ENCODE measurements around the gene KLHL14.

KLHL14 gene

DNA sequence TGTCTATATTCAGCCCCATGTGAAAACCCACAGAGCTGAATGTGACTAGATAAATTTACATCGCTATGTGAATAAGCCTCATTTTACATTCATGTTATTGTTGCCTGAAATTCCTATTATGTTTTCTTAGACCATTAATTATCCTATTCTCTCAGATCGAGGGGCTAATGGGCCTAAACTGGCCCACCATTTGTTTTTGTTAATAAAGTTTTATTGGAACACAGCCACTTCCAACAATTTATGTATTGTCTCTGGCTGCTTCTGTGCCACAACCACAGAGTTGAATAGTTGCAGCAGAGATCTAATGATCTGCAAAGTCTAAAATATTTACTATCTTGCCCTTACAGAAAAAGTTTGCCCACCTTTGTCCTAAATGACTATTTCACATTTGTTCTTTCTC lies 61.0 kb downstream of the KLHL14 start:
- no peak overlapping the region for H3K4me3 ChIP-seq (ENCODE audit: low read depth, low read length)
- H3K4me1 ChIP-seq (ENCODE audit: control insufficient read depth, insufficient read depth, low read length), result no peaks in the 10 kb centered on the region
- no peak overlapping the region for H3K9ac ChIP-seq (ENCODE audit: low read depth, low read length)
- no peaks in the 10 kb centered on the region for H3K27me3 ChIP-seq (ENCODE audit: control insufficient read depth, insufficient read depth, low read length)
- no peaks in the 10 kb centered on the region for H3K9me3 ChIP-seq (ENCODE audit: control insufficient read depth, insufficient read depth, low read length)
- H3K36me3 ChIP-seq (ENCODE audit: control insufficient read depth, insufficient read depth, low read length), result no peaks in the 10 kb centered on the region

DNA sequence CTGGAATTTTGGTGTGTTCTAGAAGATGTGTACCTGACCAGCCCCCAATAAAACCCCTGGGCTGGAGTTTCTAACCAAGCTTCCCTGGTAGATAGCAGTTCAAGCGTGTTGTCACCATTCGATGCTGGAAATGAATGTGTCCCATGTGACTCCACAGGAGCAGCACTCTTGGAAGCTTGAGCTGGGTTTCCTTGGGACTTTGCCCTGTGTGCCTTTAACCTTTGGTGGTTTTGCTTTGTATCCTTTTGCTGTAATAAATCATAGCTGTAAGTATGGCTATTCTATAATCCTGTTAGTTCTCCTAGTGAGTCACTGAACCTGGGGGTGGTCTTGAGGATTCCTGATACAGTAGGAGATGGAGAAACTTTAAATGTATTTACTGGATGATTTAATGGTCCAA lies 65.2 kb downstream of the KLHL14 start:
- Histone ChIP-seq H3K36me3 (ENCODE audit: control insufficient read depth, insufficient read depth, low read length) (no peaks in the 10 kb centered on the region), H3K9me3 (ENCODE audit: control insufficient read depth, insufficient read depth, low read length) (no peaks in the 10 kb centered on the region), H3K4me1 (ENCODE audit: control insufficient read depth, insufficient read depth, low read length) (no peaks in the 10 kb centered on the region), H3K9ac (ENCODE audit: low read depth, low read length) (no peak overlapping the region), H3K4me3 (ENCODE audit: low read depth, low read length) (no peak overlapping the region), H3K27me3 (ENCODE audit: control insufficient read depth, insufficient read depth, low read length) (no peaks in the 10 kb centered on the region)

DNA sequence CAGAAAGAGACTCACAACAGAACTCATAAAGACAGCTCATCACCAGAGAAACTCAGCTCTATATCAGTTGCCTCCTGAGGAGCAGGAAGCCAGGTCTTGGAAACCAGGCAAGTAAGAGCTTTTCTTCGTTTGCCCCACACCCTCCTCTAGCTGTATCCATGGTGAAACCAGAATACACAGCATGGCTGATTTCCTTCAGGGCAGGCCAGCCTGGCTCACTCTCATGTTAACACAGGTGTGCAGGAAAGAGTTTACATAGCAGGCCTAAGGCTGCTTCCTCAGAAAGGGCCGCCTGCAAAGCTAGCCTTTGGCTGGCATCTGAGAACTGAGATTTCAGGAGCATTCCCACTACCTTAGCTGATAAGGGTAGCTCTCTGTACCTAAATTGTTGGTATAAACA lies 65.7 kb downstream of the KLHL14 start:
- Histone ChIP-seq H3K36me3 (ENCODE audit: control insufficient read depth, insufficient read depth, low read length) (no peaks in the 10 kb centered on the region), H3K9ac (ENCODE audit: low read depth, low read length) (no peak overlapping the region), H3K9me3 (ENCODE audit: control insufficient read depth, insufficient read depth, low read length) (no peaks in the 10 kb centered on the region), H3K27me3 (ENCODE audit: control insufficient read depth, insufficient read depth, low read length) (no peaks in the 10 kb centered on the region), H3K4me3 (ENCODE audit: low read depth, low read length) (no peak overlapping the region), H3K4me1 (ENCODE audit: control insufficient read depth, insufficient read depth, low read length) (no peaks in the 10 kb centered on the region)

DNA sequence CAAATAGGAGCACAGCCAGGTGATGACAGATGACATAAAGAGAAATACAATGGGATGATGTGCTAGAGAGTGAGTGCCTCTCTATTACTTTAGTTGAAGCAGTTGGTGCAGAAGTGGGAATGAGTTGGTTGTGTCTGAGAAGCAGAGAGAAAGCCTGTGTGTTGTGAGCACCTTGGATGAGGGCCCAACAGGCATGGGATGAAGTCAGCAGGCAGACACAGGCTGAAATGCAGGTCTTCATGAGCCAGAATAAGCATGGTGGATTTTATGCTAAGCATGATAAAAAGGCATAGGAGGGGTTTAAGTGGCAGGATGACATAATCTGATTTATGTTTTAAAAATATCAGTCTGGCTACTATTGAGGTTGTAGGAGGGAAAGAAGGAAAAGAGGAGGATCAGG lies 71.5 kb downstream of the KLHL14 start:
- H3K9ac ChIP-seq (ENCODE audit: low read depth, low read length), result no peak overlapping the region
- H3K4me3 ChIP-seq (ENCODE audit: low read depth, low read length), result no peak overlapping the region
- H3K36me3 ChIP-seq (ENCODE audit: control insufficient read depth, insufficient read depth, low read length), result no peaks in the 10 kb centered on the region
- no peaks in the 10 kb centered on the region for H3K27me3 ChIP-seq (ENCODE audit: control insufficient read depth, insufficient read depth, low read length)
- no peaks in the 10 kb centered on the region for H3K9me3 ChIP-seq (ENCODE audit: control insufficient read depth, insufficient read depth, low read length)
- no peaks in the 10 kb centered on the region for H3K4me1 ChIP-seq (ENCODE audit: control insufficient read depth, insufficient read depth, low read length)

DNA sequence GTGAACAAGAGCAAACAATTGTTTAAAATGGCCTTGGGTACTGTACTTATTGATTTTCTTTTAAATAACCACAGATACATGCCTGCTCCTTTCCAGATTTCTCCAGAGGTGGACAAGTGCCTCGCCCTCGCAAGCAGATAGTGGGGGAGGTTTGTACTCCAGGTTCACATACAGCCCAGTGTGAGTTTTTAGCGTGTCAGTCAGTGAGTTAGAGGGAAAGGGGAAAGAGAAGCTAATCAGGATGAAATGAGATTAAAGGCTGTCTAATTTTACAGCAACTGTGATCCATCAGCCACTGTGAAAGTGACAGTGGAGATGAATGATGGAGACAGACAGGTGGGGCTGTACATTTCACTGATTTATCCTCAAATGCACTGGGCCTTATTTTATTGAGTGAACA lies 74.7 kb downstream of the KLHL14 start:
- H3K9ac ChIP-seq (ENCODE audit: low read depth, low read length), result no peak overlapping the region

DNA sequence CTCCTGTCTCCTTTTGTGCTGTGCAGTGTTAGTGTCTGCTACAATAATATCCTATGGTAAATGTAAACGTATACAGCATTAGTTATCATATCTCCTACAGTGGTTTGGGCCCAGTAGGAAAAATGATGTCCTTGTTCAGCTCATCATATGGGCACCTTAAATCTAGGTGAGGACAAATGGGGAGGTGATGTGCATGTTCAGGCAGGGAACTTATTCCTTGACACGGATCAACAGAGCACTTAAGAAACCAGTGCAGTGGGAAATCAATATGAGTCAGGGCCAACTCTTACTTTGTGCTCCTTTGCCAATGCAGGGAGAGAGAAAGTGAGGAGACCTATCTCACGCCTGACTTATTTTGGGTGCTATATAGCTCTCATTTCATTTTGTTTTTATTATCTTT lies 76.4 kb downstream of the KLHL14 start:
- H3K36me3 ChIP-seq (ENCODE audit: control insufficient read depth, insufficient read depth, low read length), result no peaks in the 10 kb centered on the region
- no peak overlapping the region for H3K4me3 ChIP-seq (ENCODE audit: low read depth, low read length)
- no peaks in the 10 kb centered on the region for H3K4me1 ChIP-seq (ENCODE audit: control insufficient read depth, insufficient read depth, low read length)
- no peaks in the 10 kb centered on the region for H3K9me3 ChIP-seq (ENCODE audit: control insufficient read depth, insufficient read depth, low read length)
- no peak overlapping the region for H3K9ac ChIP-seq (ENCODE audit: low read depth, low read length)
- H3K27me3 ChIP-seq (ENCODE audit: control insufficient read depth, insufficient read depth, low read length), result no peaks in the 10 kb centered on the region

More for the DNA sequence above, 74.7 kb downstream of the KLHL14 start:
- Histone ChIP-seq H3K9me3 (ENCODE audit: control insufficient read depth, insufficient read depth, low read length) (no peaks in the 10 kb centered on the region), H3K4me1 (ENCODE audit: control insufficient read depth, insufficient read depth, low read length) (no peaks in the 10 kb centered on the region), H3K4me3 (ENCODE audit: low read depth, low read length) (no peak overlapping the region), H3K27me3 (ENCODE audit: control insufficient read depth, insufficient read depth, low read length) (no peaks in the 10 kb centered on the region), H3K36me3 (ENCODE audit: control insufficient read depth, insufficient read depth, low read length) (no peaks in the 10 kb centered on the region)

DNA sequence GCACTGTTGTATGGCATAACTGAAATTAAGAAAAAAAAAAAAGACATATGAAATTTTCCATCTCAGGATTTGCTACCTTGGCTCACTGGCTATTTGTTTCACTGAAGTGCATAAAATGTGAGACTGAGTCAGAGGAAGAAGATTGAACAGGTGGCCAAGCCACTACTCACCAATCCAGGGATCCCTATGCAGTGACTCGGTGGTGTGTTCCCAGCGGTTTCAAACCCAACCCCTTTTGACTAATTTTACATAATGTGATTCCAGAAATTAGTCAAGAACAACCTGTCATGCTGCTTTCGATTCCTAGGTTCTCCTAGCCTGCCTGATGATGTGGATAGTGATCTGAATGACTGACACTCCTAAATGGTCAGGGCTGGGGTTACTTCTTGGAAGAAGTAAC lies 77.3 kb downstream of the KLHL14 start:
- Histone ChIP-seq H3K9me3 (ENCODE audit: control insufficient read depth, insufficient read depth, low read length) (no peaks in the 10 kb centered on the region), H3K9ac (ENCODE audit: low read depth, low read length) (no peak overlapping the region), H3K27me3 (ENCODE audit: control insufficient read depth, insufficient read depth, low read length) (no peaks in the 10 kb centered on the region), H3K4me1 (ENCODE audit: control insufficient read depth, insufficient read depth, low read length) (no peaks in the 10 kb centered on the region), H3K4me3 (ENCODE audit: low read depth, low read length) (no peak overlapping the region), H3K36me3 (ENCODE audit: control insufficient read depth, insufficient read depth, low read length) (no peaks in the 10 kb centered on the region)

DNA sequence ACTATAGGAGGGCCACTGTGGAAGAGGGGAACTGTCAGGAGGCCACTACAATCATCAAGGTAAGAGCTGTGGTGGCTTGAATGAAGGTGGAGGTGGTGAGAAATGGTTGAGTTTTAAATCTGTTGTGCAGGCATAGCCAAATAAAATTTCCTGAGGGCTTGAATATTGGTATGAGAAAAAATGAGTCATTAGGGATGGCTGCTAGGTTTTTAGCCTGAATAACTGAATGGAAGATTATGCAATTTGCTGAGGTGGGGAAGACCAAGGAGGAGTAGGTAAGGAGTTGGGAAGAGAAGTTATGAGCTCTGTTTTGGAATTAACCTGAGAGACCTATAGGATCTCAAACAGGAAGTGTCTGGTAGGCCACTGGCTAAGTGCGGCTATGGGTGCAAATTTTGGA lies 84.0 kb downstream of the KLHL14 start:
- Histone ChIP-seq H3K4me3 (ENCODE audit: low read depth, low read length) (no peak overlapping the region), H3K9me3 (ENCODE audit: control insufficient read depth, insufficient read depth, low read length) (no peaks in the 10 kb centered on the region), H3K4me1 (ENCODE audit: control insufficient read depth, insufficient read depth, low read length) (no peaks in the 10 kb centered on the region), H3K9ac (ENCODE audit: low read depth, low read length) (no peak overlapping the region), H3K36me3 (ENCODE audit: control insufficient read depth, insufficient read depth, low read length) (no peaks in the 10 kb centered on the region), H3K27me3 (ENCODE audit: control insufficient read depth, insufficient read depth, low read length) (no peaks in the 10 kb centered on the region)

DNA sequence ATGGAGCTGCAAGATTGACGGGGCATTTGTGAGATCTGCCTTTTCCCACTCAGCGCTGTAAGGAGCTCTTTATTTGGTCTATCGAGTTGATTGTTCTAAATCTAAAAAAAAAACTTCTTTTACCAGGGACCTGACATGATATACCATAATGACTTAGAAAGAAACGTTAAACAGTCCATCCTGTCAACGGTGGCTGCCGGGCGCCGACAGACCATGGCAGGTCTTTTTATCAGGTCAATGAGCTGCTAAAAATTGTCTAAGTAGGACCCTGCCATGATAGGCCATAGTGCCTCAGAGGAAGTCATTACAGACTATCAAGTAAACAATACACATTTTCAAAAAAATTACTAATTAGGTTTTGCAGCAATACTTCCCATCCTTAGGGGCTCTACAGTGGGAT lies 87.9 kb downstream of the KLHL14 start:
- H3K4me3 ChIP-seq (ENCODE audit: low read depth, low read length), result no peak overlapping the region
- H3K9me3 ChIP-seq (ENCODE audit: control insufficient read depth, insufficient read depth, low read length), result no peaks in the 10 kb centered on the region
- no peaks in the 10 kb centered on the region for H3K4me1 ChIP-seq (ENCODE audit: control insufficient read depth, insufficient read depth, low read length)
- no peaks in the 10 kb centered on the region for H3K27me3 ChIP-seq (ENCODE audit: control insufficient read depth, insufficient read depth, low read length)
- no peaks in the 10 kb centered on the region for H3K36me3 ChIP-seq (ENCODE audit: control insufficient read depth, insufficient read depth, low read length)
- no peak overlapping the region for H3K9ac ChIP-seq (ENCODE audit: low read depth, low read length)

DNA sequence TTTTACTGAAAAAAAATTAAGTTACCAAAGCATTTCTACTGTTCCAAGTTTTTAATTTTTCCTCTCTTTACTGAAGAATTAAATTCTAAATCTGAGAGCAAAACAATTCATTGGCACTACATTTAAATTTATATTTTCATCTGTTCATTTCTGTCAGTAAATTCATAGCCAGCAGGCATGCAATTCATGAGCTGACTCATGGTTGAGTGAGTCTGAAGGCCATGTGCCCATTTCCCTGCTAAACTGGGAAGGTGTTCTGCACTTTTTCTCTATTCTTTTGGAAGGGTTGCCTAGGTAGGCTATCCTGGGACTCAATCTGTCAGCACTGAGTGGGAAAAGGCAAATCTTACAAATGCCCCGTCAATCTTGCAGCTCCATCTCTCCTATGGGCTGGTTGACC lies 88.7 kb downstream of the KLHL14 start:
- no peaks in the 10 kb centered on the region for H3K9me3 ChIP-seq (ENCODE audit: control insufficient read depth, insufficient read depth, low read length)
- no peaks in the 10 kb centered on the region for H3K27me3 ChIP-seq (ENCODE audit: control insufficient read depth, insufficient read depth, low read length)

DNA sequence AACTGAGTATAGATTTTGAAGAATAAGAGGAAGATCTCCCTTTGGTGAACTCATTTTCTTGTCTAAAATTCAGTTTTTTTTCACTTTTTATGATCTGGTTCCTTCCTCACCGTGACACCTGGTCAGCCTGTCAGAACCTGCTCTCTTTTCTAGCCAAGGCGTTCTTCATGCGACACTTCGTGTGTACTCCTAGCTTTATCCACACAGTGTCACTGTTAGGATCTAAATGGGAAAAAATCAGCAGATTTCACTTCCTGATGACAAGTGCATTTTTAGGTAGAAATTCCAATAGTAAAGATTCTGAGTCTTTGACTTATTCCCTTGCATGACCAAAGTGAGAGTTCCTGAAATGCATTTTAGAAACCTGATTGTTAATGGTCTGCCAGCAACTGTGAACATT lies 89.8 kb downstream of the KLHL14 start:
- Histone ChIP-seq H3K4me1 (ENCODE audit: control insufficient read depth, insufficient read depth, low read length) (no peaks in the 10 kb centered on the region), H3K27me3 (ENCODE audit: control insufficient read depth, insufficient read depth, low read length) (no peaks in the 10 kb centered on the region), H3K4me3 (ENCODE audit: low read depth, low read length) (no peak overlapping the region), H3K36me3 (ENCODE audit: control insufficient read depth, insufficient read depth, low read length) (no peaks in the 10 kb centered on the region), H3K9ac (ENCODE audit: low read depth, low read length) (no peak overlapping the region), H3K9me3 (ENCODE audit: control insufficient read depth, insufficient read depth, low read length) (no peaks in the 10 kb centered on the region)

More for the DNA sequence above, 88.7 kb downstream of the KLHL14 start:
- H3K9ac ChIP-seq (ENCODE audit: low read depth, low read length), result no peak overlapping the region
- no peak overlapping the region for H3K4me3 ChIP-seq (ENCODE audit: low read depth, low read length)
- H3K36me3 ChIP-seq (ENCODE audit: control insufficient read depth, insufficient read depth, low read length), result no peaks in the 10 kb centered on the region
- H3K4me1 ChIP-seq (ENCODE audit: control insufficient read depth, insufficient read depth, low read length), result no peaks in the 10 kb centered on the region

DNA sequence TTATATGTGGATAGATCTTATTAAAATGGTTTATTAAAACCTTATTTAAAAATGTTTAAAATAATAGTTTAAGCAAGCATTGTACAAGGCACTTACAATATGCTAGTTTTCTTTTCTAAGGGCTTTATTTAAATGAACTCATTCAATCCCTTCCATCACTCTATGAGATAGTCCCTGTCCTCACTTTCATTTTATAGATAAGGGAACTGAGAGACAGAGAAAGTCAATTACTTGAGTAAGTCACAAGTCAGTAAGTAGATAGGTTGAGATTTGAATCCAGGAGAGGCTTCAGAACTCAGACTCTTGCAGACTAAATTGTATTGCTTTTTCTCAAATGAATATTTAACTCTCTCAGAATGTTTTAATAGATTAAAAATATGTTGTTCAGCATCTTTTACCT lies 95.2 kb downstream of the KLHL14 start:
- Histone ChIP-seq H3K36me3 (ENCODE audit: control insufficient read depth, insufficient read depth, low read length) (no peaks in the 10 kb centered on the region), H3K9me3 (ENCODE audit: control insufficient read depth, insufficient read depth, low read length) (no peaks in the 10 kb centered on the region), H3K9ac (ENCODE audit: low read depth, low read length) (no peak overlapping the region), H3K4me1 (ENCODE audit: control insufficient read depth, insufficient read depth, low read length) (no peaks in the 10 kb centered on the region), H3K27me3 (ENCODE audit: control insufficient read depth, insufficient read depth, low read length) (no peaks in the 10 kb centered on the region), H3K4me3 (ENCODE audit: low read depth, low read length) (no peak overlapping the region)

DNA sequence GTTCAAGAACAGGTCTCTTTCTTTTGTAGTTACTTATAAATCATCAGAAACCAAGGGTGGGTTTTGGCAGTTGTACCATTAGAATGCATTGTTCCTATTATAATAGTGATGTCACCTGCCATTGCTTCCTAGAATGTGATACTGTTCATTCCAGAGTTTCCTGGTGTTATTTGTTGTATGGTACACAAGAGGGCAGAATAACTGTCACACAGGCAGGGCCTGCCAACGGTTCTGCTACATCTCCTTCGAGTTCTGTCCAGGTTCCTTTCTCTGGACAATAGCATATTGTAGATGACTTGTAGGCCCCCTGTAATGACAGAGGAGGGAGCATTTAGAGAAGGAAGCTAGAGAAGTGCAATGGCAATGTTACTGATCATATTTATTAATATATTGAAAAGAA lies 98.3 kb downstream of the KLHL14 start:
- Histone ChIP-seq H3K9ac (ENCODE audit: low read depth, low read length) (no peak overlapping the region), H3K9me3 (ENCODE audit: control insufficient read depth, insufficient read depth, low read length) (no peaks in the 10 kb centered on the region), H3K4me3 (ENCODE audit: low read depth, low read length) (no peak overlapping the region), H3K4me1 (ENCODE audit: control insufficient read depth, insufficient read depth, low read length) (no peaks in the 10 kb centered on the region), H3K27me3 (ENCODE audit: control insufficient read depth, insufficient read depth, low read length) (no peaks in the 10 kb centered on the region), H3K36me3 (ENCODE audit: control insufficient read depth, insufficient read depth, low read length) (no peaks in the 10 kb centered on the region)
